Endometrial microvascular endothelial cells (primary cell): ENCODE results near the gene MRPL48. TPM values are rescaled to one million over a fixed set of nuclear protein-coding genes. Genes with fewer than 3 reads are reported as not detected.
"Not testable (repeated sequence)": the region's sequence is repeated elsewhere in the genome, so short reads cannot be mapped to it uniquely, and the experiment has no call there.

Experiments used
- in situ Hi-C: cut with HindIII; loops from 2 replicates; pipeline ENCODE4 v1.10.0; 2017; ENCODE audit warnings: low sequenced_read_pairs, low pct_unique_long_range_greater_than_20kb; ENCODE audit errors: inconsistent ontology term
- total RNA-seq: library from RNA; depleted of rRNA; stranded (reverse); fragments of >200 nt; gene quantifications from one replicate; pipeline ENCODE4 v1.2.3, GENCODE V29; 2015; ENCODE audit errors: inconsistent ontology term

The MRPL48 gene
- total RNA-seq, 1 donor from 2014 or later = 25.8 TPM

DNA sequence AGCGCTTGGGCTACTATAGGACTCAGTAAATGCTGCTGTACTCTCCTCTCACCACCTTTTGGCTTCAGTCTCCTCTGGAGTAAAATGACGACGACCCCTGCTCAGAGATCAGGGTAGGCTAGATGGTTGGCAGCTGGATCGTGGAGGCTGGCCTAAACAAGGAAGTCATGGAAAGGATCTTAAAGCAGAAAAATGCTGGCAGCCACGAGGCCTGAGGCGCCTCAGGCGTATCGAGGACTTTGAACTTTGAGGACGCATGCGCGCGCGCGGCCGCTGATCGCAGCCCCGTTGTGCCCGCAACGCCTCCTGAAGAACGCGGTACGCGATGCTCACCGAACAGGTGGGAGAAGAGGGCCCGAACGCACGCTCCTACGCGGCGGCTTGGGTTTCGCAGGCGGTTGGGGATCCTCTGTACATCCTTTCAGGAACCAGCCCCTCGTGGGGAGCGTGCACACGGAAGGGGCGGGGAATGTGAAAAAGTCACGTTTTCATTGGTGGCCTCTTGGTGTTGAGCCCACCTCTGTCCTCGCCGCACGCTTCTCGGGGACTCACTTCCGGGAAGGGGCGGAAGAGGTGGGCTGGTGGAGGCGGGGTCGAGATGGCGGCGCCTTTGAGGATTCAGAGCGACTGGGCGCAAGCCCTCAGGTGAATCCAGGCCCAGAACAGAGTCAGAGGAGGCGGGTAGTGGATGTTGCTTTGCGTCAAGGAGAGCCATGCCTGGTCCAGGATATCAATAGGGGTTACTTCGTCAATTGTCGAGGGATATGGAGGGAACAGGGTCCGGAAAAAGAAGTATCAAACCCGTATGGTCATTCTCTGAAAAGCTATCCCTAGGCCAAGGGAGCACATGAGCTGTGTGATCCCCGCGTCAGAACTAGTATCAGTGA, 89.0 kb downstream of the MRPL48 start, which contains the start of the genes COA4 and PAAF1:
COA4 (minus strand) TSS at position 423 of the 887 bp plus-strand sequence. CDS start 3,468 bp downstream, outside the sequence.
PAAF1 (plus strand) TSS at position 576 of the 887 bp plus-strand sequence; CDS start at position 599, 23 bp downstream.
- in situ Hi-C loops = no loop called here

GRCh38 chr11:73878771-73879170, 91.1 kb downstream of the MRPL48 start:
- in situ Hi-C loops = no loop called here

DNA sequence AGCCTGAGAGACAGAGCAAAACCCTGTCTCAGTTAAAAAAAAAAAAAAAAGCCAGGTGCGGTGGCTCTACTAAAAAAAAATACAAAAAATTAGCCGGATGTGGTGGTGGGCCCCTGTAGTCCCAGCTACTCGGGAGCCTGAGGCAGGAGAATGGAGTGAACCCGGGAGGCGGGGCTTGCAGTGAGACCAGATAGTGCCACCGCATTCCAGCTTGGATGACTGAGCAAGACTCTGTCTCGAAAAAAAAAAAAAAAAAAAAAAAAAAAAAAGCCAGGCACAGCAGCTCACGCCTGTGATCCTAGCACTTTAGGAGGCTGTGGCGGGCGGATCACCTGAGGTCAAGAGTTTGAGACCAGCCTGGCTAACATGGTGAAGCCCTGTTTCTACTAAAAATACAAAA, 92.8 kb downstream of the MRPL48 start:
- in situ Hi-C loops = not testable (repeated sequence)

- in situ Hi-C loops = no loop called here
These were observed 96.2 kb downstream of the MRPL48 start for GRCh38 chr11:73883856-73884255.

DNA sequence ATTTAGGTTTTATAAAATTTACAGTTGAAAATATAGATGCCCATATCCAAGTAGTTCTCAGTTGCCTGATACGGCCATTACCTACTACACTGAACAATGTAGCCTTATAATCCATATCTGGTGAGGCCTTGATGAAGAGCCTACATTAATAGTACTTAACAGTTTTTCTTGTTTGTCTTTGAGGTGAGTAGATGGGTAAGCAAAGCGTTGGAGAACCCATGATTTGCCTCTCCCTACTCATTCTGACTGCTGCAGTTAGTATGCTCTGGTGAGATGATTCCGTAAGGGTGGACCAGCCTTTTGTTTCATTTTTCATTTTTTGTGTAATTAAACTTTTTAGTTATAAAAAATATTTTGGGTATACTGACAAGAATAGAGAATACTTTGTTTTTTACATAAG, 100.6 kb downstream of the MRPL48 start:
- in situ Hi-C loops = no loop called here

DNA sequence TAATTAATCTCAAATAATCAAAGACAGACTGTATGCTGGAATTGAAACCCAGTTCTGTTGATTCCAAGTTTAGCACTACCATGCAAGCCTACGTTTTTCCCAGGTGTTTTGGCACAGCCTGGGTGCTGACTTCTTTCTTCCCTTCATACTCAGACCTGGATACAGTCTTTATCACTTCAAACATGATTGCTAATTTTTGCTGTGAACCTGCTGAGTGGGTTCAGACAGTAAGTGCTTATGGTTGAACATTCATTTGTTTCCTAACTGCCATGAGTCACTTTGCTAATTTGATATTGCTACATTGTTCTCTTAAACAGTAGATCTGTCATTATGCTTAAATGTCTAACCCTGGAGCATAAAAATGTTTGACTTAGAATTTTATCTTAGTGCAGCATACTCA, 101.3 kb downstream of the MRPL48 start:
- in situ Hi-C loops = no loop called here

DNA sequence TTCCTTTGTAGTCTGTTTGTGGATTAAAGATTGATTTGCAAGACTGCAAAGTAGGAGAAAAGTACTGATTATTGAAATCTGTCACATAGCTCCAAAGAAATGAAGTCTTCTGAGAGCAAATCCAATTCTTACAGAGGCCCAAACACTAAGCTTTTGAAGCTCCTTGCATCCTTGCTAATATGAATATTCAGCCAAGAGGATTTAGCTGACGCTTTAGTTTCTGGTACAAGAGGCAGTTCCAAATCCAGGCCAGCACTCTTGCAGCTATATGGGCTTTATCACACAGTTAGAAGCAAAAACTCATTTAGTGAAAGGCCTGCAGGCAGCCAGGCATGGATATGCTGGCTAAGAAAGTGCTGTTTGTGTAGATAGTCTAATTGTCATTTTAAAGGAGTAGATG, 101.9 kb downstream of the MRPL48 start:
- in situ Hi-C loops = no loop called here

GRCh38 chr11:73893041-73893440, 105.4 kb downstream of the MRPL48 start:
- in situ Hi-C loops = no loop called here

DNA sequence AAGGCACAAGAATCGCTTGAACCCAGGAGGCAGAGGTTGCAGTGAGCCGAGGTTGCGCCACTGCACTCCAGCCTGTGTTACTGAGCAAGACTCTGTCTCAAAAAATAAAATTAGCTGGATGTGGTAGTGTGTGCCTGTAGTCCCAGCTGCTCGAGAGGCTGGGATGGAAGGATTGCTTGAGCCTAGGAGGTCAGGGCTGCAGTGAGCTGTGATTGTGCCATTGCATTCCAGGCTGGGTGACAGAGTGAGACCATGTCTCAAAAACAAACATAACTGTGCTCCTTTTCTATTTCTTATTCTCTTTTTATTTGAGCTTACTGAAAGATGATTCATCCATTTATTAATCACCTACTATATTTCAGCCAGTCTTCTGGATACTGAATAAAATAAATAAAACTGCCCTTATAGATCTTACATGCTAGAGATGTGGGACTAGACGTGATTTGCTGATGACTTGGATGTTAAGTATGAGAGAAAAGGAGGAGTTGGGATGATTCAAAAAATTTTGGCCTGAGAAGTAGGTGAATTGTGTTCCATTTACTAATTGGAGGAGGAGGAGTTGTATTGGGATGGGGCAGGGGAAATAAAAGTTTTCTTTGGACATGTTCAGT, 107.2 kb downstream of the MRPL48 start:
- in situ Hi-C loops = no loop called here

GRCh38 chr11:73902303-73902702, 114.6 kb downstream of the MRPL48 start:
- in situ Hi-C loops = no loop called here

- in situ Hi-C loops = no loop called here
These were observed 119.5 kb downstream of the MRPL48 start for GRCh38 chr11:73907191-73907590.

DNA sequence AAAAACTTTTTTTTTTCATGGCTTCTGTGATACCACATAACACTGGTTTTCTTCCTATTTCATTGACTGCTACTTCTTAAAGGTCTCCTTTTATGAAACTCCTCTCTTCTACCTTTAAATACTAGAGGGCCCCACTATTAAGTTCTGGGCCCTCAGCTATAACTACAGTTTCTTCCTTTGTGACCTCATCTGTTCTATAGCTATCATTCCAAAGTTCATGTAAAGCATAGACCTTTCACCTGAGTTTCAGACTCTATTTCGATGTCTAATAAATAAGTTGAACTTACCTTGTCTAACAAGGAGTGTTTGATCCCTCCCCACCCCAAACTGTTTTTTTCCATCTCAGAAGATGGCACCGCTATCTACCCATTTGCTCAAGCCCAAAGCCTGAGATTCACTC, 124.4 kb downstream of the MRPL48 start:
- in situ Hi-C loops = no loop called here

DNA sequence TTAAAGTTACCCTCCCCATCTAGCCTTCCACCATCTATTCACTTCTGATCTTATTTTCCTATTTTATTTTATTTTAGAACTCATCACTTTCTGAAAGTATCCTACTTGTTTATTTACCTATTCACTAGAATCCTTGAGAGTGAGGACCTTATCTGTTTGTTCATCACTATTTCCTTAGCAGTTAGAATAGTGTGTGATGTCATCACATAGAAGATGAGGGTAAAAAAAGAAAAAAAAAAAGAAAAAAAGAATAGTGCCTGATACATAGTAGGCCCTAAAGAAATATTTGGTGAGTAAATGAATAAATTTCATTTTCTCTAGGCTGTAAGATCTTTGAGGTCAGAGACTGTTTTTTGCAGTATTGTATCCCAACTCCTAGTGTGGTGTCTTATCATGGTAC, 125.8 kb downstream of the MRPL48 start:
- in situ Hi-C loops = no loop called here

- in situ Hi-C loops = no loop called here
These were observed 126.6 kb downstream of the MRPL48 start for GRCh38 chr11:73914284-73914683.

Other genes with a start within 250 kb of the MRPL48 start
- 13.4 TPM for gene FAM168A, start 189.8 kb upstream of the MRPL48 start, total RNA-seq
- not detected for gene PLEKHB1, start 141.3 kb upstream of the MRPL48 start, total RNA-seq
- gene RAB6A, start 26.8 kb upstream of the MRPL48 start, total RNA-seq = 116 TPM
- 107 TPM for gene COA4, start 89.0 kb downstream of the MRPL48 start, total RNA-seq
- 14.2 TPM for gene PAAF1, start 89.1 kb downstream of the MRPL48 start, total RNA-seq
- gene DNAJB13, start 163.2 kb downstream of the MRPL48 start, total RNA-seq = not detected
- gene UCP2, start 195.0 kb downstream of the MRPL48 start, total RNA-seq = 0.74 TPM
- gene UCP3, start 221.2 kb downstream of the MRPL48 start, total RNA-seq = 0.37 TPM